GM12878 (cell line): ENCODE data around the gene ADK. TPM values are rescaled to one million over a fixed set of nuclear protein-coding genes. Genes with fewer than 3 reads are reported as not detected.

Experiments used
- BHLHE40 ChIP-seq, 2 experiments: fragments of 450-650 bp in 1 of 2; IDR thresholded peaks; 2 replicates each; pipeline ENCODE4 v1.6.1; 2011 to 2017; ENCODE audit warnings: low read depth in 2 of 2, borderline replicate concordance in 1 of 2, improper control_type of control experiment in 1 of 2, low read length in 1 of 2, mild to moderate bottlenecking in 1 of 2
- ESRRA ChIP-seq: IDR thresholded peaks from 2 replicates; pipeline ENCODE4 v1.6.1; 2012; ENCODE audit warnings: mild to moderate bottlenecking, low read length, improper control_type of control experiment
- FOS ChIP-seq: IDR thresholded peaks from 3 replicates; pipeline ENCODE4 v1.6.1; 2011; ENCODE audit warnings: borderline replicate concordance; ENCODE audit not compliant: insufficient read length; ENCODE audit errors: extremely low read depth
- HSF1 ChIP-seq: fragments of 150-350 bp; IDR thresholded peaks from 2 replicates; pipeline ENCODE4 v1.6.1; 2014; ENCODE audit warnings: mild to moderate bottlenecking, low read depth, low read length
- RCOR1 ChIP-seq: conservative IDR thresholded peaks from 2 replicates; pipeline ENCODE4 v1.6.1; 2012; ENCODE audit warnings: low read depth, low read length, improper control_type of control experiment
- RFX5 ChIP-seq: IDR thresholded peaks from 2 replicates; pipeline ENCODE4 v1.6.1; 2011; ENCODE audit warnings: low read depth, low read length, improper control_type of control experiment
- SMARCA5 ChIP-seq: fragments of 450-650 bp; IDR thresholded peaks from 2 replicates; pipeline ENCODE4 v1.6.1; 2017; ENCODE audit warnings: mild to moderate bottlenecking
- SMC3 ChIP-seq: IDR thresholded peaks from 2 replicates; pipeline ENCODE4 v1.6.1; 2011; ENCODE audit warnings: low read length, improper control_type of control experiment, borderline replicate concordance
- ZBTB11 ChIP-seq: fragments of 450-650 bp; formaldehyde crosslinking; IDR thresholded peaks from 2 replicates; pipeline ENCODE4 v1.5.0; 2022; ENCODE audit warnings: mild to moderate bottlenecking, missing genetic modification characterization
- ZBTB40 ChIP-seq: fragments of 450-650 bp; IDR thresholded peaks from 2 replicates; pipeline ENCODE4 v1.6.1; 2016; ENCODE audit warnings: mild to moderate bottlenecking, moderate library complexity, borderline replicate concordance
- ZNF687 ChIP-seq: fragments of 450-650 bp; IDR thresholded peaks from 2 replicates; pipeline ENCODE4 v1.6.1; 2017; ENCODE audit warnings: mild to moderate bottlenecking, moderate library complexity
- polyA plus RNA-seq, 11 experiments: library from polyadenylated mRNA; depleted of rRNA in 4 of 11; unstranded in 6 of 11; stranded (reverse) in 5 of 11; fragments of >200 nt; fragmentation: Nextera tagmentation in 4 of 11; fragmentation: Illumina TruSeq in 1 of 11; extraction: Ambion mirVana in 4 of 11; extraction: Trizol in 1 of 11; gene quantifications; 1 replicate in 1 of 11; 2 replicates in 10 of 11; pipeline versions ENCODE4 v1.2.1 to v1.2.3, GENCODE V29; 2011 to 2016; ENCODE audit warnings: inconsistent platforms in 2 of 11, missing spikeins in 2 of 11, low read depth in 1 of 11
- total RNA-seq, 4 experiments: library from RNA; depleted of rRNA in 3 of 4; stranded (reverse); fragments of >200 nt in 3 of 4; fragmentation: Illumina TruSeq in 1 of 4; extraction: Trizol in 1 of 4; gene quantifications; 2 replicates each; pipeline versions ENCODE4 v1.2.1 to v1.2.3, GENCODE V29; 2013 to 2021

The ADK gene
- total and polyA plus RNA-seq, 10 of the 15 experiments (the other 5 are each of a cell fraction or from before 2014, with no cell fraction given) = 42.0 to 151 (median 81.6) TPM

DNA sequence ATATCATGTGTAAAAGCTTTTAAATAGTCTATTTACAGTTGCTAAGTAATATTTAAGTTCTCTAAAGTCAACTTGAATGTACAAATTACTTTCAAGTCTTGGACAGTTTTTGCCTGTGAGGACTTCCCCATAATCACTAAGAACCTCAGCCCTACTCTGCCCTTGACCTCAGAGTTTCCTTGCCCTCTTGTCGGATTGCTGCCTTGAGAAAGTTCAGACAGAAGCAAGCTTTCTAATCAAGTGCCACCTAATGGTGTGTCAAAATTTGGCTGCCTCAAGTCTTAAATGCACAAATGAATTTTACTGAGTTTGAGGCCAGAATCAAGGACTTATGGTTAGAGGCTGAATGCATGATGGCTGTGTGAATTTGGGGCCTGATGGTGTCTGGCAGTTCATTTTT lies 587.0 kb downstream of the ADK start (continued):
- TF ChIP-seq ZNF687 (peak; percentile 33; the same call in 1 of the 2 replicates), RCOR1 (no peak), SMC3 (peak; percentile 51; the same call in 1 of the 2 replicates), RFX5 (no peak), BHLHE40 (IDR thresholded peaks at IDR 0.05; ENCODE audit: borderline replicate concordance in 1 of 2, low read depth in 2 of 2, low read length in 1 of 2) (no peak), FOS (no peak), ZBTB11 (no peak), ESRRA (peak; percentile 65; the same call in 1 of the 2 replicates), SMARCA5 (0 out of 2 replicates have a peak, but pooled peaks have one; percentile 36), ZBTB40 (no peak), HSF1 (no peak)
- TF ChIP-seq, all 136 proteins: peak for 10
